Measurements from ENCODE around the gene DYNC1I1. TPM values are rescaled to one million over a fixed set of nuclear protein-coding genes. Genes with fewer than 3 reads are reported as not detected.

The DYNC1I1 gene
- total and polyA plus RNA-seq, 2 donors: 2.5 to 6.3 TPM

DNA sequence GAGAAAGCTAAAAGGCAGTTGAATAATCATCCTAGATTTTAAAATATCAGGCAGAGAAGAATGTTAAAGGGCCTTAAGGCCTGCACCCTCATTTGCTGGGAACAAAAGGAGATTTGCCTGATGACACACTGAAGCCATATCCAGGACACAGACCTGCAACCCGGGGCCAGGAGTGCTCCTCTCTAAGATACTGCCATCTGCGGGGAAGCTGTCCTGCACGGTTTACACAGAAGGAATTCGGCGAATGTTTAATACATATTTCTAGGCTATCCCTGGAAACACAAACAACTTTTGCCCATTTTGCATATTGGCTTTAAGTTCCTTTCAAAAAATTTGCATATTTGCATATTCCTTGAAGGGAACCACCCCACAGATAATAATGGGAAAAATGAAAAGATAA lies 52.3 kb downstream of the DYNC1I1 start:
- 93% methylated on average over 5 of the region's 5 CpGs for WGBS
- no peak overlapping the region for H3K4me3 ChIP-seq (ENCODE audit: low read length in 2 of 2)
- H3K27me3 ChIP-seq (ENCODE audit: control insufficient read depth in 2 of 2, insufficient read depth in 1 of 2, low read length in 1 of 2): no peaks in the 10 kb centered on the region
- no peak overlapping the region for H3K27ac ChIP-seq (ENCODE audit: low read depth in 1 of 2, low read length in 1 of 2)
- H3K9me3 ChIP-seq (ENCODE audit: control insufficient read depth in 2 of 2, insufficient read depth in 1 of 2, low read length in 1 of 2): no peaks in the 10 kb centered on the region
- H3K36me3 ChIP-seq (ENCODE audit: control insufficient read depth in 2 of 2, insufficient read depth in 2 of 2, low read length in 1 of 2): no peaks in the 10 kb centered on the region
- no peaks in the 10 kb centered on the region for H3K4me1 ChIP-seq (ENCODE audit: control insufficient read depth in 2 of 2, insufficient read depth in 2 of 2, low read length in 2 of 2)
- DNase-seq (ENCODE audit: low read depth in 6 of 9, low spot score in 9 of 9): no peak

DNA sequence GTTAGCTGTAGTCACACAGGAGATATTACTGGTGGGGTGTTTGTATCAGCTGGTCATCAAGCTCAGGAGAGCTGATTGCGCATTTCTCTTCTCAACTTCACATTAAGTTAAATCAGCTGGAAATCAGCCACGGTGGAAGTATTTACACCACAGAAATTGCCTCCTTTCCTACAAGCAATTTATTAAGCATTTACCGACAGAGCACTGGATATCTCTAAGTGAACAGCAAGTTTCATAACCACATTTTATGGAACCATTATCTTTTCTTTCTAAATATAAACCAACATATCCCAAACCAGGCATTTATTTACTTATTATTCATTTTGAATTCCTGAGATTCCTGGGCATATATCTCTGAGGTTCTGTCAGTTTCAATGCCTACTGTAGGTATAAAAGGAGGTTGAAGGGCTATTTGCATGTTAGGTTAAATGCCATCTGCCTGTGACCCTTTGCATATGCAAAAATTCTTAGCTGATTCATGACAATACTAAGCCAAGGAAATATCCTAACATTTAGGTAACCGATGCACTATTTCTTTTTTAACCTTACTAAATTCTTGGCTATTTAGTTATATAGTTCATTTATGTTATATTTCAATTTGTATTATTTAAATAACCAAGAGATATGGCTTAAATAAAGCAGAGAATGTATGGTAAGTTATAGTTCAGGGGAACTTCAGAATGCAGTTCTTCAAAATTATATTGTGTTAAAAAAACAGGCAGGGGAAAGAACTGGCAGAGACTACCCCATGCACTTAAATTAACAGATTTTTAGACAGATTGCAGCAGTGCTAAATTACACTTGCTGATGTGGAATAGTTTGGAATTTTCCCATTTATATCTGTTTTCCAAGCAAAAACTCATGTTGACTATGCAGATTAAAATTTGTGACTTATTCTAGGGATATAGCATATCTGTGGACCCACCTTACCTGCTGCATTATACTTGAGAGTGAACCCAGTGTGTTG lies 56.8 kb downstream of the DYNC1I1 start:
- Histone ChIP-seq H3K4me3 (ENCODE audit: low read length in 2 of 2) (no peak overlapping the region), H3K4me1 (ENCODE audit: control insufficient read depth in 2 of 2, insufficient read depth in 2 of 2, low read length in 2 of 2) (no peaks in the 10 kb centered on the region), H3K36me3 (ENCODE audit: control insufficient read depth in 2 of 2, insufficient read depth in 2 of 2, low read length in 1 of 2) (no peaks in the 10 kb centered on the region), H3K27ac (ENCODE audit: low read depth in 1 of 2, low read length in 1 of 2) (no peak overlapping the region), H3K27me3 (ENCODE audit: control insufficient read depth in 2 of 2, insufficient read depth in 1 of 2, low read length in 1 of 2) (no peaks in the 10 kb centered on the region), H3K9me3 (ENCODE audit: control insufficient read depth in 2 of 2, insufficient read depth in 1 of 2, low read length in 1 of 2) (no peaks in the 10 kb centered on the region)
- no peak for DNase-seq (ENCODE audit: low read depth in 6 of 9, low spot score in 9 of 9)
- WGBS: 69% methylated on average over 4 of the region's 4 CpGs

DNA sequence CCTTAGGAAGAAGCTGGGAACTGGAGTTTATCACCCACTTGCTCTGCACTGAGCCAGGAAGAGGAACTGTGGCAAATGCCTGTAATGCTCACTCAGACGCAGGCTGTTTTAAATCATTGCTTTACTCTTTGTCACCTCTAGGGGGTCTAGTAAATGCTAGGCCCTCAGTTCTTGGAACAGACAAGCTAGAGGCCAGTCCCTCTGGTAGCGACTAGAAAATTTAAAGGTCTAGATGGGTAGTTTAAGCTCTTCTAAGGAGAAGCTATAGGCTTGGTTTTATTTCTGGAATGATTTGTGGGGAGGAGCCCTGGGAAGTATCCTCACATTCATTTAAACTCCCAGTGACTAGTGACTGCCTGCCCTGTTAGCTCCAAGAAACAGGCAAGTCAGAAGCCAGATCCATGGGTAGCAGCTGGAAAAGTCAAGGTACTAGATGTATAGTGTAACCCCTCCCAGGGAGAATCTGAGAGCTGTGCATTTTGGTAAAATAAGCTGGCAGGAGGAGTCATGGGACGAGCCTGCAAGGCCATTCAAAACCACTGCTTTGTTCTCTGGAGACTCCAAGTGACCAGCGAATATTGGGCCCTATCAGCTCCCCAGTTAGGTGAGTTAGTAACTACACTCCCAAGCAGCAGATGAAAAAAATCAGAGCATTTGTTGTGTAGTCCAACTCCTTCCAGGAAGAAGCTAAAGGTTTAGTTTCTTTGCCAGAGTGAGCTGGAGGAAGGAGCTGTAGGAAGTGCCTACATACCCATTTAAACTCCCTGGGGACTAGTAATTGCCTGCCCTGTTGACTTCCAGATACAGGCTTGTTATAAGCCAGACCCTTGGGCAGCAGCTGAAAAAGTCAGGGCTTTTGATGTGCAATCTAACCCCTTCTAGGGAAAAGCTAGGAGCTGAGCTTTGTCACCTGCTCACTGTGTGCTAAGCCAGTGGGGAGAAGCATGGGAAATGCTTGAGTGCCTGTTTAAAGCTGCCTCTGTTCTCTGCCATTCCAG lies 68.9 kb downstream of the DYNC1I1 start:
- no peak overlapping the region for H3K4me3 ChIP-seq (ENCODE audit: low read length in 2 of 2)
- WGBS: 83% methylated on average over 4 of the region's 4 CpGs

DNA sequence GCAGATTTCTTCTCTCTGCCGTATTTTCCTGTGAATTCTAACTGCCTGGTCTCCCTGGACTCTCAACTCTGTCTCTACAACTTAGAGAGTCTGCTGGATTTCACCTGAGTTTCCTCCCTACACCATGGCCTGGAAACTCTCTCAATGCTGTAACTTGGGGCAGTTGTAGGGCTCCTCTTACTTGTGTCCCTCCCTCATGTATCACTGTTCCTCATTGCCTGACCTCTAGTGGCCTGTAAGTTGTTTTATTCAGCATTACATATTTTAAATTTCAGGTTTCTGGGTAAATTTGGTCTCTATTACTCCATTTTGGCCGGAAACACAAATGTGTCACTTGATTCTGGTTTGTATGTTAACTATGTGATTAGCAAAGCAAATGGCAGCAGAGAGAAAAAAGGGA lies 70.9 kb downstream of the DYNC1I1 start:
- Histone ChIP-seq H3K27me3 (ENCODE audit: control insufficient read depth in 2 of 2, insufficient read depth in 1 of 2, low read length in 1 of 2) (no peaks in the 10 kb centered on the region), H3K9me3 (ENCODE audit: control insufficient read depth in 2 of 2, insufficient read depth in 1 of 2, low read length in 1 of 2) (no peaks in the 10 kb centered on the region), H3K4me1 (ENCODE audit: control insufficient read depth in 2 of 2, insufficient read depth in 2 of 2, low read length in 2 of 2) (no peaks in the 10 kb centered on the region), H3K36me3 (ENCODE audit: control insufficient read depth in 2 of 2, insufficient read depth in 2 of 2, low read length in 1 of 2) (no peaks in the 10 kb centered on the region), H3K4me3 (ENCODE audit: low read length in 2 of 2) (no peak overlapping the region), H3K27ac (ENCODE audit: low read depth in 1 of 2, low read length in 1 of 2) (no peak overlapping the region)
- WGBS: 85% methylated on average over 2 of the region's 2 CpGs
- DNase-seq (ENCODE audit: low read depth in 6 of 9, low spot score in 9 of 9): no peak

More for the DNA sequence above, 68.9 kb downstream of the DYNC1I1 start:
- H3K27me3 ChIP-seq (ENCODE audit: control insufficient read depth in 2 of 2, insufficient read depth in 1 of 2, low read length in 1 of 2): no peaks in the 10 kb centered on the region
- no peak for DNase-seq (ENCODE audit: low read depth in 6 of 9, low spot score in 9 of 9)
- no peak overlapping the region for H3K27ac ChIP-seq (ENCODE audit: low read depth in 1 of 2, low read length in 1 of 2)
- H3K9me3 ChIP-seq (ENCODE audit: control insufficient read depth in 2 of 2, insufficient read depth in 1 of 2, low read length in 1 of 2): no peaks in the 10 kb centered on the region
- H3K36me3 ChIP-seq (ENCODE audit: control insufficient read depth in 2 of 2, insufficient read depth in 2 of 2, low read length in 1 of 2): no peaks in the 10 kb centered on the region
- H3K4me1 ChIP-seq (ENCODE audit: control insufficient read depth in 2 of 2, insufficient read depth in 2 of 2, low read length in 2 of 2): no peaks in the 10 kb centered on the region

DNA sequence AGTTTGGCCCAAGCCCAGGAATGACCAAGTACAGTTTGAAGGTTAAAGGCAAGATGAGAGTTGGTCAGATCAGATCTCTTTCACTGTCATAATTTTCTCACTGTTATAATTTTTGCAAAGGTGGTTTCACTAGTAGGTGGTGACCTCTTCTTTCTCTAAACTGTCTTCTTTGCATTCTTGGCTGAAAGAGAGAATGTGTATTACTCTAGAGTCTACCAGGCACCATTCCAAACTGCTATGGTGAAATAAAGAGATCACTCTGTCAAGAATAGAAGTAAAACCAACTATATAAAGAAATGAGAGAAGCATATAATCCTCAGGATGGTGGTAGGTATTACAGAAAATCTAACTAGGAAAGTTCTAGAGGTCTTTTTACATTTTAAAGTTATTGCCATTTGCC lies 72.7 kb downstream of the DYNC1I1 start:
- Histone ChIP-seq H3K27ac (ENCODE audit: low read depth in 1 of 2, low read length in 1 of 2) (no peak overlapping the region), H3K27me3 (ENCODE audit: control insufficient read depth in 2 of 2, insufficient read depth in 1 of 2, low read length in 1 of 2) (no peaks in the 10 kb centered on the region), H3K4me3 (ENCODE audit: low read length in 2 of 2) (no peak overlapping the region), H3K9me3 (ENCODE audit: control insufficient read depth in 2 of 2, insufficient read depth in 1 of 2, low read length in 1 of 2) (no peaks in the 10 kb centered on the region), H3K4me1 (ENCODE audit: control insufficient read depth in 2 of 2, insufficient read depth in 2 of 2, low read length in 2 of 2) (no peaks in the 10 kb centered on the region), H3K36me3 (ENCODE audit: control insufficient read depth in 2 of 2, insufficient read depth in 2 of 2, low read length in 1 of 2) (no peaks in the 10 kb centered on the region)
- no peak for DNase-seq (ENCODE audit: low read depth in 6 of 9, low spot score in 9 of 9)

DNA sequence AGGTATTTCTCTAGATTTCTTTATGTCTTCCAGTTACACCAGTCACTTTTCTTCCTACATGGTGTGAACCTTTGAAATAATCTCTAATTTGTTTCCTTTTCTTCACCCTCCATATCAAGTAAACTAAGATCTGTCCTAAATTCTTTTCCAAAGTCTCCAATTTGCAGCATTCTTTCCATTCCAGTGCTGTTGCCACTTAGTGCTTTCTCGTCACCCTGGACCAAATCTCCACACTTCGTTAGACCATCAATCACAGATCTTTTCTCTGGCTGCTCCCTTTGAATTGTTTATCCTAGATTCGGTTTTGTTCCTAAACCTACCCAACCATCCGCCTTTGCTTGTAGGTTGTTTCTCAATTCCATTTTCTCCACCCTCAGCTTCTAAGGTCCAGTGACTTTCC lies 74.7 kb downstream of the DYNC1I1 start:
- DNase-seq (ENCODE audit: low read depth in 6 of 9, low spot score in 9 of 9): no peak
- H3K27ac ChIP-seq (ENCODE audit: low read depth in 1 of 2, low read length in 1 of 2): no peak overlapping the region
- WGBS: 77% methylated on average over 4 of the region's 4 CpGs
- H3K36me3 ChIP-seq (ENCODE audit: control insufficient read depth in 2 of 2, insufficient read depth in 2 of 2, low read length in 1 of 2): no peaks in the 10 kb centered on the region
- no peaks in the 10 kb centered on the region for H3K4me1 ChIP-seq (ENCODE audit: control insufficient read depth in 2 of 2, insufficient read depth in 2 of 2, low read length in 2 of 2)
- no peaks in the 10 kb centered on the region for H3K27me3 ChIP-seq (ENCODE audit: control insufficient read depth in 2 of 2, insufficient read depth in 1 of 2, low read length in 1 of 2)
- H3K9me3 ChIP-seq (ENCODE audit: control insufficient read depth in 2 of 2, insufficient read depth in 1 of 2, low read length in 1 of 2): no peaks in the 10 kb centered on the region
- H3K4me3 ChIP-seq (ENCODE audit: low read length in 2 of 2): no peak overlapping the region

DNA sequence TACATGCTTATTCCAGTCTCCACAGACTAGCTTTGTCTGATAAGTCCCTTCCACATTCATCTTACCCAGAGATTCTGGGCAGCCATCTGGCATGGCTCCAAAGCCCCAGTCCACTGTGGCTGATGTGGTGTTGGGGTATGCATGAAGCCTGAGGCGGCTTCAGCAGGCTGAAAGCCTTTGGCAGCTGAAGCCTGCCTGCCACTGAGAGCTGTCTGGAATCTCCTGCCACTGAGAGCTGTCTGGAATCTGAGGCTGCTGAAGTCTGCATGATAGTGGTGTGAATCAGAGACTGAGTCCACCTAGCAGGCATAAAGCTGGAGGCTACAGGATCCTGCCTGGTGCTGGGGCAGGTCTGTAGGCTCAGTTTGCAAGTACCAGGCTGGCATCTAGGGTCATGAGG lies 87.1 kb downstream of the DYNC1I1 start:
- no peaks in the 10 kb centered on the region for H3K27me3 ChIP-seq (ENCODE audit: control insufficient read depth in 2 of 2, insufficient read depth in 1 of 2, low read length in 1 of 2)
- 96% methylated on average over 1 of the region's 1 CpG for WGBS
- DNase-seq (ENCODE audit: low read depth in 6 of 9, low spot score in 9 of 9): no peak
- no peaks in the 10 kb centered on the region for H3K9me3 ChIP-seq (ENCODE audit: control insufficient read depth in 2 of 2, insufficient read depth in 1 of 2, low read length in 1 of 2)
- no peaks in the 10 kb centered on the region for H3K36me3 ChIP-seq (ENCODE audit: control insufficient read depth in 2 of 2, insufficient read depth in 2 of 2, low read length in 1 of 2)
- no peak overlapping the region for H3K4me3 ChIP-seq (ENCODE audit: low read length in 2 of 2)
- no peak overlapping the region for H3K27ac ChIP-seq (ENCODE audit: low read depth in 1 of 2, low read length in 1 of 2)
- no peaks in the 10 kb centered on the region for H3K4me1 ChIP-seq (ENCODE audit: control insufficient read depth in 2 of 2, insufficient read depth in 2 of 2, low read length in 2 of 2)

DNA sequence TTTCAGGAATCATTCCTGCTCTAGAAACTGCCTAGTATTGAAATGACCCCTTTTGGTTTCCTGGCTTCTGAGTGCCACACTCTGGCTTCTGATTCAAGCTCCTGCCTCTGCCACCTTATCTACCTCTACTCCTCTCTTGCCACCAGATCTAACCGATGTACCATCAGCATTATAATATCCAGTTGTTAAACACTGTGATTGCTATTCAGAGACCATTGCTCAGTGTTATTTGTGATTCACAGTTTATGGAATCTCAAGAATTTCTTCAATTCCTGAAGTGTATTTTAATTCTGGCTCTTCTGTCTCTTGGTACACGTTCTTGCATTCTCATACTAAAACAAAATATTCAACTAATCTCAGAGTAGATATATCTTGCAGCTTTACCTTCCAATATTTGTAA lies 88.7 kb downstream of the DYNC1I1 start:
- 91% methylated on average over 2 of the region's 2 CpGs for WGBS
- no peaks in the 10 kb centered on the region for H3K27me3 ChIP-seq (ENCODE audit: control insufficient read depth in 2 of 2, insufficient read depth in 1 of 2, low read length in 1 of 2)
- no peaks in the 10 kb centered on the region for H3K36me3 ChIP-seq (ENCODE audit: control insufficient read depth in 2 of 2, insufficient read depth in 2 of 2, low read length in 1 of 2)
- no peak overlapping the region for H3K4me3 ChIP-seq (ENCODE audit: low read length in 2 of 2)
- no peak for DNase-seq (ENCODE audit: low read depth in 6 of 9, low spot score in 9 of 9)
- no peaks in the 10 kb centered on the region for H3K4me1 ChIP-seq (ENCODE audit: control insufficient read depth in 2 of 2, insufficient read depth in 2 of 2, low read length in 2 of 2)
- H3K27ac ChIP-seq (ENCODE audit: low read depth in 1 of 2, low read length in 1 of 2): no peak overlapping the region
- H3K9me3 ChIP-seq (ENCODE audit: control insufficient read depth in 2 of 2, insufficient read depth in 1 of 2, low read length in 1 of 2): no peaks in the 10 kb centered on the region

DNA sequence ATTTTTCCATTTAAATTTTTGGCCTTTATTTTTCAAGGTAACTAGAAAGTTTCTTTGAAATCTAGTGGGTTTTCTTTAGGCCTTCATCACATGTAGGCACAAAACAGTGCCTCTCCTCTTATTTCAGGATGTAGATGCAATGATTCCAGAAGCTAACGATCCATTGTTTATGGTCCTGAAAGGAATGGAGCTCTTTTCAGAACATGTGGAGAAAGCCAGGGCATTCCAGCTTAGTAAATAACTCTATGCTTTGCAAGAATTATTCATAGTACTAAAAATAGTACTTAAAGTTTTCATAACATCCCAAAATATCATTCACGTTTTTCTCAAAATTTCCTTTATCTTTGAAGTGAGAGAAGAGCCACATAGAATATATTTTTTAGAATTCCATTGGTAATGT lies 91.3 kb downstream of the DYNC1I1 start:
- no peak for DNase-seq (ENCODE audit: low read depth in 6 of 9, low spot score in 9 of 9)
- no peaks in the 10 kb centered on the region for H3K36me3 ChIP-seq (ENCODE audit: control insufficient read depth in 2 of 2, insufficient read depth in 2 of 2, low read length in 1 of 2)
- WGBS: 79% methylated on average over 2 of the region's 2 CpGs
- H3K27ac ChIP-seq (ENCODE audit: low read depth in 1 of 2, low read length in 1 of 2): no peak overlapping the region
- no peaks in the 10 kb centered on the region for H3K27me3 ChIP-seq (ENCODE audit: control insufficient read depth in 2 of 2, insufficient read depth in 1 of 2, low read length in 1 of 2)
- H3K9me3 ChIP-seq (ENCODE audit: control insufficient read depth in 2 of 2, insufficient read depth in 1 of 2, low read length in 1 of 2): no peaks in the 10 kb centered on the region
- H3K4me3 ChIP-seq (ENCODE audit: low read length in 2 of 2): no peak overlapping the region
- no peaks in the 10 kb centered on the region for H3K4me1 ChIP-seq (ENCODE audit: control insufficient read depth in 2 of 2, insufficient read depth in 2 of 2, low read length in 2 of 2)
